Hematopoietic multipotent progenitor cell treated with erythropoietin and hydrocortisone succinate and interleukin-3 and kit ligand, for 8 days (in vitro differentiated cells): ENCODE measurements around the gene ADAT3.
A peak's percentile ranks its signal among the peaks of the same experiment; 100 is the strongest.

ENCODE experiments used
- DNase-seq: peaks from one replicate; pipeline ENCODE4 v3.0.0-alpha.2; 2015

ADAT3 gene

GRCh38 chr19:1917926-1918325, 12.7 kb downstream of the ADAT3 start:
- no peak for DNase-seq

- DNase-seq = no peak
Observed at GRCh38 chr19:1918975-1919374, 13.8 kb downstream of the ADAT3 start.

- DNase-seq = no peak
Observed at GRCh38 chr19:1920644-1921043, 15.4 kb downstream of the ADAT3 start.

- no peak for DNase-seq
Observed at GRCh38 chr19:1921326-1921725, 16.1 kb downstream of the ADAT3 start.

DNA sequence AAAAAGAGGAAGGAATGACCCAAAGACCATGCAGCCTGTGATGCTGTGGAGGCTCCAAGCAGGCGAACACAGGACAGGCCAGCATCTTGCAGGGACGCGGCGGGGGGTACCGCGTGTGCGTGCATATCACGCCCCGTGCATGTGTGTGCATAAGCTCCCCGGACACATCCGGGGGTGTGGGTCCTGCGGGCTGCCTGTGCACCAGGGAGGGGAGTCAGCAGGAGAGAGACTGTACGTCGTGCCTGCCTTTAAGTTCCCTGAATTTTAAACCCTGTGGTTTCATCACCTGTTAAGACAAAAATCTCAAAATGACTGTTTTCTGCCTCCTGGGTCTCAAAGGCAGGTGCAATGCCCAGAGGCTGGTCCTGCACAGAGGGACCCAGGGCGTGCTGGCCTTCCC, 16.6 kb downstream of the ADAT3 start:
- no peak for DNase-seq

- DNase-seq = no peak
Observed at GRCh38 chr19:1922803-1923202, 17.6 kb downstream of the ADAT3 start.

GRCh38 chr19:1923319-1923718, 18.1 kb downstream of the ADAT3 start:
- DNase-seq = no peak

DNA sequence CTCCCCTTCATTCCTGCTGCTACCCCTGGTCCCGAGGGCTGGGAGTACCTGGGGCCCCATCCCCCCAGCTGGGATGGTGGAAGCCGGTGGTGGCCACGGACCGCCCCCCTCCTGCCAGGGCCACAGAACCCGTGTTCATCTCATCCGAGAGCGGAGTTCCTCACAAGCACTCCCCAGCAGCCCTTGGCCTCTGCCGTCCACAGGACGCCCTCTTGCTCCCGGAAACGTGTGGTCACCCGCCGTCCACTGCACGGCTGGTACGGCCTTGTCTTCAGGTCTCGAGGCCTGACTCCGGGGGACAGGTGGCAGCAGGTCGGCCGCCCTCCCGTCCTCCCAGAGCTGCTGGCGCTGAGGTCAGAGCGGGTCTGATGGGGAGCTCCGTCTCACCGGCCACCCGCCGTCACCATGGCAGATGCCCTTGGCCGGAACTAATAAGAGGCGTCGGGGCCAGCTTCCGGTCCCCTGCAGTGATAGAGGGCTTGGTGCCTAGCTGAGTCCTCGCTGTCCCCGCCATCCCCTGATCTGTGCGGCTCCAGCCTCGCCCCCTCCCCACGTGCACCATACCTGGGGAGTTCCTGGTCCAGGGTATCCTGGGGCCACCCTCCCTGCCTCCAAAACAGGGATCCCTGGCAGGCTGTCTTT, 19.2 kb downstream of the ADAT3 start:
- no peak for DNase-seq

DNA sequence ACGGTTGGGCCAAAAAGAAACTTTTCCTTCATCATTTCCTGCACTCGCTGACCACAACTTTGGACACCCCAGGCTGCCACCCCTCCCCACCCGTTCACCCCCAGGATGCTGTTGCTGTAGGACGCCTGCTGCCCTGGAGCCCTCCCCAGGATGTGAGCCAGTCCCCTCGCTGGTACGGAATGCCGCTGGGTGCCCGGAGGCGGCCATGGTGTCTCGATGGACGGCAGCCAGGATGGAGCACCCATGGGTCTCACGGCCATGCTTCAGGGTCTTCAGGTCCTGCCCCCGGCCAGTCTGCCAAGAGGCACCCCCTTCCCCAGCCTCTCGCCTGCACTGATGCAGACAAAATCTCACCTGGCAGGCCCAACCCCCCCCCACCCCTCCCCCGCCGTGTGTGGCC, 20.3 kb downstream of the ADAT3 start:
- DNase-seq = no peak

GRCh38 chr19:1929021-1929742, 24.0 kb downstream of the ADAT3 start:
- peak; percentile 76 for DNase-seq

DNA sequence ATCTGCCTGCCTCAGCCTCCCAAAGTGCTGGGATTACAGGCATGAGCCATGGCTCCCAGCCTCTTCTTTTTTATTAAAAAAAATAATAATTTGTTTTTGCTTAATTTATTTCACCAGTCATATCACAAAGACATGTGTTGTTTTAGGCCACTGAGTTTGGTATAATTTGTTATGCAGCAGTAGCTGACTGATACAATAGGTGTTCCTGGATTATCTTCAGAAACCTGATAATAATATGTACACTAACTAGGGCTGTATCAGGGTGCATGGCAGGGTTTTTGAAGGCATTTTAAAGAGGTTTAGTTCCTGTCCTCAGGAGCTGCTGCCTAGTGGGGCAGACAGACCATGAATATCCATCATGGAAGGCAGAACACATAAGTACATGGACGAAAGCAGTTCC, 26.2 kb downstream of the ADAT3 start:
- no peak for DNase-seq

GRCh38 chr19:1932395-1932794, 27.2 kb downstream of the ADAT3 start:
- DNase-seq = no peak

- no peak for DNase-seq
Observed at GRCh38 chr19:1933244-1933643, 28.0 kb downstream of the ADAT3 start.

GRCh38 chr19:1933942-1934341, 28.7 kb downstream of the ADAT3 start:
- no peak for DNase-seq

DNA sequence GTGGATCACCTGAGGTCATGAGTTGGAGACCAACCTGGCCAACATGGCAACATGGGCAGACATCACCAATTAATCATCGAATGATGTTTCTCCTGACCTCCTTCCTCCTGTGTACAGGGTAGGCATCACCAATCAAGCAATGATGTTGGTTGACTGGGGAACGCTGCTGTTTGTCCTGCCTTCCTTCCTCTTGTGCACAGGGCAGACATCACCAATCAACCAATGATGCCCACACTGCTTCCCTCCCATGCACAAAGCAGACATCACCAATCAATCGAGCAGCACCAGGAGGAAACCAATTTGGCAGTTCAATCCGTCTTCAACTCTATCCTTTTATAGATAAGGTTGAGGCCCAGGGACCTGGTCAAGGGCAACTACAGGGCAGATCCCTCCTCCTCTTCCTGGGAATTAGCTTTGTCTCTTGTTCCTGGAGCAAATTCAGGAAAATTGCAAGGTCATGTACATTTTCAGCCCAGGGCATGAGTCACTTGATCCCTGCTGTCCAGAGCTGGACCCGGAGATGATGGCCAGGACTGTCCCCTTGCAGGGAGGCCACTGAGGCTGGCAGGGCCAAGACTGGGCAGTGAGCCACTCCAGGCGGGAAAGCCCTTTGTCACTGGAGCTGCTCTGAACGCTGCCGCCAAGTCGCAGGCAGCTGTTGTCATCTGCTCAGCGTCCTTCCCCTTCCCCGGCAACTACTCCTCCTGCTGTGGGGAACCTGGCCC, 30.4 kb downstream of the ADAT3 start:
- peak; percentile 58 for DNase-seq

DNA sequence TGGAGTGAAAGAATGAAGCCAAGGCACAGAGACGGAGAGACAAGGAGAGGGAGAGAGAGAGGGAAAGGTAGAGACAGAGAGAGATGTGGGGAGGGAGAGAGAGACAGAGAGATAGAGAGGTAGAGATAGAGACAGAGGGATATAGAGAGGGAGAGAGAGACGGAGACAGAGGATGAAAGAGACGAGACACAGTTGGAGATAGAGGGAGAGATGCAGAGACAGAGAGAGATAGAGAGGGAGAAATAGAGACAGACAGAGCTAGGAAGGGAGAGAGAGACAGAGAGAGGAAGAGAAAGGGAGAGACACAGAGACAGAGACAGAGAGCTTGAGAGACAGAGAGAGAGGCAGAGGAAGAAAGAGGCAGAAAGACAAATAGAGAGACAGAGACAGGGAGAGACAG, 31.2 kb downstream of the ADAT3 start:
- DNase-seq = no peak

DNA sequence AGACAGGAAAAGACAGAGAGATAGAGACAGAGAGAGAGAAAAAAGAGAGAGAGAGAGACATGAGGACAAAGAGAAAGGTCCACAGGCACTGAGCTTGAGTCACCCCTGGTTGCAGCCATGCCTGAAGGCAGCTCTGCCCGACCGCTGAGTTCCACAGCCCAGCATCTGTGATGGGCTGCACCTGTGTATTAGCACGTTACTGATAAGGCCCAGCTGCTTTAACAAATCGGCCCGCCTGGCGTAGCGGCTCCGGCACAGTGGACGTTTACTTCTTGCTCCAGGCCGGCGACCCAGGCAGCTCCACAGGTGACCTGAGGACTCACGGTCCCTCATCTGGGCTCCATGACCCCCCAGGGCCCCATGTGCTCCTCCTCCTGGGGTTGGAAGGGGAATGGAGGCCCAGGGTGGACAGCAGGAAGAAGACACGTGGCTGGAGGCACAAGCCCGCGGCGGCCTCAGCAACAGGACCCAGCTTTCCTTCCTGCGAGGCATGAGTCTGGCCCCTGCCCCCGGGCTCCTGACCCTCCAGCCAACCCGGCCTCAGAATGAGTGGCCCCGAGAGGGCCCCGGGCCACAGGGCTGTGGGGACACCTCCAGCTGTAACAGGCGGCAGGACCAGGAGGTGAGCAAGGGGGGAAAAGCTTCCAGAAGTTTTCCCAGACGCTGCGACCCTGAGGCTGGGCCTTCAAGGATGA, 31.9 kb downstream of the ADAT3 start:
- DNase-seq = no peak

- no peak for DNase-seq
Observed at GRCh38 chr19:1938071-1938470, 32.9 kb downstream of the ADAT3 start.

DNA sequence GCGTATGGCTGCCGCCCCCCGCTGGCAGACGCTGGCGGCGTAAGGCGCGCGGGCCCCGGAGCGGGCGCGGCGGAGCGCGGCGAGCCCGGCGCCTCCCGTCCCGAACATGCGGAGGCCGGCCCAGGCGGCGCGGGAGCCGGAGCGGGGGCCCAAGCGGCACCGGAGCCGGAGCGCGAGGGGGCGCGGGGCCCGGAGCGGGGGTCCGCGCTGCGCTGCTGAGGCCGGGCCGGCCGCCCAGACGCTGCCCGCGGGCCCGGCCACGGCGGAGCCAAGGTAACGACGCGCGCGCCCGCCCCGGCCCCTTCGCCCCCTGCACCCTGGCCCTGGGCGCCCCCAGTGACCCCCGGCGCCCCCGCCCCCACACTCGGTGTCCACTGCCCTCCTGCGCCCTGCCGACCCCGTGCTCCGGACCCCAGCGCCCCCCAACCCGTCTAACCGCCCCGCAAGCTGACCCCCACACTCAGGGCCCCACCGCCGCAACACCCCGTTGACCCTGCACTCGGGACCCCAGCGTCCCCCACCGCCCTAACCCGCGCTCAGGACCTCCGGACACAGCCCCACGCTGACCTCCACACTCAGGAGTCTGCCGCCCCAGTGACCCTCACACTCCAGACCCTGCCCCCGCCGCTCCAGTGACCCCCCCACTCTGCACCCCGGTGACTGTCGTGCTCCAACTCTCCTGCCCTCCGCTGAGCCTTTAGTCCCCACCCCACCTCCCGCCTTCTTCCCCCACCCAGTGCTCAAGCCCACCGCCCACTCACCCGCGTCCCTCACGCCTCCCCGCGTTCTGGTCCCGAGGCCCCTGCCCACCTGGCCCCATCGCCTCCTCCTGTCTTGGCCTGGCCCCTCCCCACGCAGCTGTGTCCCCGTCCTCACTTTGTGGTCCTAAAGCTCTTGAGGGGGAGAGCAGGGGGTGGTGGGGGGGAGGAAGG, 36.2 kb downstream of the ADAT3 start, which contains the start of gene CSNK1G2:
Gene CSNK1G2 (plus strand): TSS at position 27 of the 932 bp plus-strand sequence. CDS start 28,601 bp downstream, outside the sequence.
- DNase-seq = no peak

GRCh38 chr19:1942078-1942933, 37.1 kb downstream of the ADAT3 start:
- peak; percentile 63 for DNase-seq

DNA sequence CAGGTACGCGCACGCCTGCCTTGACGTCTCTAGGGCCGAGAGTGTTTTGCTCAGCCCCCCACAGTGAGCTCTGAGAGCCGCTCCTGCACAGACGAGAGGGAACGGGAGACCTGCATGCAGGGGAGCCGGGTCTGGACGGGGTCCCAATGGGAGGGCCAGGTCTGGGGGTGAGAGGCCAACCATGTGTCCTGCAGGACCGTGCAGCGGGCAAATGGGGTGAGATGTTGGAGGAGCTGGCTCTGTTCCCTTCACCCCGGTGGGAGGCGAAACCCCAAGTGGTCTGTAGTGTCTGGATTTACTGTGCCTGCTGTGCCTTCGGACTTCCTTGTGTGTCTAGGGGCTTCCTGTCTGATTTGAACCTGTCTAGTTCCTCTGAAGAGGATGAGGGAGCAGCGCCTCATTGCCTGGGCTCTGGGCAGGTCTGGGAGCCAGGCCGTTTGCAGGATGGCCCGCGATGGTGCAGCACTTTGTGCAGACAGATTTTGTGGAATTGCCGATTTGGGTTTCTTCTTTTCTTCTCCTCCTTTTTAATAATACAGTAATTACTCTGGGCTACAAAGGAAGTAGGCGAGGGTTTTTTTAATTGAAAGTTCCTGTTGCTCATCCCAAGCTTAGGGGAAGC, 37.8 kb downstream of the ADAT3 start:
- DNase-seq = peak; percentile 7
